ENCODE results near the gene RBM19.

- no peak for TF ChIP-seq CTCF (conservative IDR thresholded peaks at IDR 0.05; ENCODE audit: low read depth, low read length)
- no peak for TF ChIP-seq POLR2A (IDR thresholded peaks at IDR 0.05; ENCODE audit: low read depth, low read length)
- no peak for TF ChIP-seq BHLHE40 (IDR thresholded peaks at IDR 0.05; ENCODE audit: low read depth, low read length)
- no peak for TF ChIP-seq RFX5 (IDR thresholded peaks at IDR 0.05; ENCODE audit: low read depth, low read length)
Measured at GRCh38 chr12:113804961-113805600, 161.0 kb downstream of the RBM19 start.
